K562 (cell line): Measurements from ENCODE around the gene RNF103. TPM values are rescaled to one million over a fixed set of nuclear protein-coding genes. Genes with fewer than 3 reads are reported as not detected.
A peak's percentile ranks its signal among the peaks of the same experiment; 100 is the strongest.

Source experiments
- AFF4 ChIP-seq: sonication (generic); formaldehyde crosslinking; IDR thresholded peaks from 2 replicates; pipeline ENCODE4 v1.8.0; 2023; ENCODE audit warnings: mild to moderate bottlenecking, missing genetic modification reagents
- ASH1L ChIP-seq: fragments of 450-650 bp; IDR thresholded peaks from 2 replicates; pipeline ENCODE4 v1.6.1; 2018; ENCODE audit warnings: borderline replicate concordance, mild to moderate bottlenecking, low read depth; ENCODE audit not compliant: partially characterized antibody
- BCLAF1 ChIP-seq, 2 experiments: fragments of 450-650 bp in 1 of 2; IDR thresholded peaks; 2 replicates each; pipeline ENCODE4 v1.6.1; 2011 to 2017; ENCODE audit warnings: low read depth in 2 of 2, antibody characterized with exemption in 1 of 2, borderline replicate concordance in 1 of 2, low read length in 1 of 2, mild to moderate bottlenecking in 1 of 2, mixed read lengths in 1 of 2; ENCODE audit not compliant: control insufficient read depth in 1 of 2
- CBX5 ChIP-seq: IDR thresholded peaks from 2 replicates; pipeline ENCODE4 v1.6.1; 2014; ENCODE audit warnings: low read depth, borderline replicate concordance
- DMBX1 ChIP-seq: fragments of 250-450 bp; sonication (Bioruptor Pico); IDR thresholded peaks from 2 replicates; pipeline ENCODE4 v1.8.0; 2022; ENCODE audit warnings: inconsistent platforms, mild to moderate bottlenecking, moderate library complexity, borderline replicate concordance
- ELF2 ChIP-seq: fragments of 250-450 bp; sonication (Bioruptor Pico); IDR thresholded peaks from 2 replicates; pipeline ENCODE4 v1.5.0; 2021; ENCODE audit warnings: mild to moderate bottlenecking
- ETV5 ChIP-seq: sonication (generic); formaldehyde crosslinking; IDR thresholded peaks from 2 replicates; pipeline ENCODE4 v1.4.0; 2020; ENCODE audit warnings: low read depth, mild to moderate bottlenecking, missing genetic modification reagents
- KDM4B ChIP-seq, 2 experiments: fragments of 450-650 bp in 1 of 2; sonication (generic) in 1 of 2; IDR thresholded peaks; 2 replicates each; pipeline ENCODE4 v1.6.1; 2016 to 2017; ENCODE audit warnings: borderline replicate concordance in 2 of 2, antibody characterized with exemption in 1 of 2, low read depth in 1 of 2, mild to moderate bottlenecking in 1 of 2
- MEIS2 ChIP-seq: fragments of 450-650 bp; IDR thresholded peaks from 2 replicates; pipeline ENCODE4 v1.6.1; 2014; ENCODE audit warnings: mild to moderate bottlenecking; ENCODE audit not compliant: partially characterized antibody
- PKNOX1 ChIP-seq: fragments of 450-650 bp; IDR thresholded peaks from 2 replicates; pipeline ENCODE4 v1.6.1; 2016
- SNRNP70 ChIP-seq: fragments of 200-400 bp; formaldehyde crosslinking; optimal IDR thresholded peaks from 2 replicates; pipeline ENCODE3; 2017; ENCODE audit warnings: low read depth, low read length
- TCF7L2 ChIP-seq: fragments of 150-350 bp; IDR thresholded peaks from 2 replicates; pipeline ENCODE4 v1.6.1; 2016; ENCODE audit warnings: low read depth, mild to moderate bottlenecking, low read length, moderate library complexity
- ZNF224 ChIP-seq: sonication (generic); formaldehyde crosslinking; IDR thresholded peaks from 2 replicates; pipeline ENCODE4 v1.8.0; 2022; ENCODE audit warnings: mild to moderate bottlenecking, missing genetic modification reagents
- ZNF239 ChIP-seq: fragments of 250-450 bp; sonication (Bioruptor Pico); IDR thresholded peaks from 2 replicates; pipeline ENCODE4 v1.4.0; 2020; ENCODE audit warnings: mild to moderate bottlenecking
- ZNF316 ChIP-seq: fragments of 450-650 bp; IDR thresholded peaks from 2 replicates; pipeline ENCODE4 v1.6.1; 2016
- polyA plus RNA-seq, 8 experiments: library from polyadenylated mRNA; depleted of rRNA in 4 of 8; stranded (reverse) in 5 of 8; unstranded in 3 of 8; fragments of >200 nt; fragmentation: Nextera tagmentation in 2 of 8; fragmentation: Illumina TruSeq in 1 of 8; extraction: Ambion mirVana in 2 of 8; extraction: Trizol in 1 of 8; gene quantifications; 2 replicates each; pipeline versions ENCODE4 v1.2.1 to v1.2.3, GENCODE V29; 2011 to 2014; ENCODE audit warnings: inconsistent platforms in 1 of 8, missing spikeins in 1 of 8
- total RNA-seq, 7 experiments: library from RNA; depleted of rRNA in 6 of 7; stranded (reverse); fragments of >200 nt in 6 of 7; fragmentation: Illumina TruSeq in 2 of 7; extraction: Trizol in 2 of 7; gene quantifications; 2 replicates each; pipeline versions ENCODE4 v1.2.1 to v1.2.3, GENCODE V29; 2011 to 2021; ENCODE audit warnings: low replicate concordance in 1 of 7
- TF ChIP-seq, protein P1 (sequence below): fragments of 250-450 bp; sonication (Bioruptor Pico); IDR thresholded peaks from 2 replicates; pipeline ENCODE4 v1.8.0; 2022; ENCODE audit warnings: moderate library complexity, mild to moderate bottlenecking, inconsistent platforms
- TF ChIP-seq, protein P2 (sequence below): sonication (generic); formaldehyde crosslinking; IDR thresholded peaks from 2 replicates; pipeline ENCODE4 v1.8.1; 2022; ENCODE audit warnings: missing genetic modification reagents

Gene RNF103
- total and polyA plus RNA-seq, 9 of the 15 experiments (the other 6 are each of a cell fraction or from before 2014, with no cell fraction given), result 1.2 to 6.8 (median 4.6) TPM

- TF ChIP-seq AFF4 (peak; percentile 30; the same call in 1 of the 2 replicates), TCF7L2 (peak; percentile 86), ETV5 (CRISPR knock-in tag) (peak; percentile 92), ZNF239 (CRISPR knock-in tag) (0 out of 2 replicates have a peak, but pooled peaks have one; percentile 12), ZNF316 (peak; percentile 91), ZNF224 (CRISPR knock-in tag) (no peak), BCLAF1 (IDR thresholded peaks at IDR 0.05; ENCODE audit: borderline replicate concordance in 1 of 2, control insufficient read depth in 1 of 2, low read depth in 2 of 2, low read length in 1 of 2) (peak in 1 of 2 experiments; percentile 92; a peak in 2 of 4 replicates), ELF2 (peak; percentile 87), ASH1L (peak; percentile 81), DMBX1 (CRISPR knock-in tag) (0 out of 2 replicates have a peak, but pooled peaks have one; percentile 86), KDM4B (IDR thresholded peaks at IDR 0.05; ENCODE audit: borderline replicate concordance in 2 of 2, low read depth in 1 of 2) (peak in 1 of 2 experiments; percentile 62; a peak in 1 of 4 replicates), CBX5 (no peak), PKNOX1 (peak; percentile 72), SNRNP70 (no peak), MEIS2 (peak; percentile 92)
- TF ChIP-seq, protein P1, sequence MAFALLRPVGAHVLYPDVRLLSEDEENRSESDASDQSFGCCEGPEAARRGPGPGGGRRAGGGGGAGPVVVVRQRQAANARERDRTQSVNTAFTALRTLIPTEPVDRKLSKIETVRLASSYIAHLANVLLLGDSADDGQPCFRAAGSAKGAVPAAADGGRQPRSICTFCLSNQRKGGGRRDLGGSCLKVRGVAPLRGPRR (CRISPR knock-in tag), result no peak
- TF ChIP-seq, protein P2, sequence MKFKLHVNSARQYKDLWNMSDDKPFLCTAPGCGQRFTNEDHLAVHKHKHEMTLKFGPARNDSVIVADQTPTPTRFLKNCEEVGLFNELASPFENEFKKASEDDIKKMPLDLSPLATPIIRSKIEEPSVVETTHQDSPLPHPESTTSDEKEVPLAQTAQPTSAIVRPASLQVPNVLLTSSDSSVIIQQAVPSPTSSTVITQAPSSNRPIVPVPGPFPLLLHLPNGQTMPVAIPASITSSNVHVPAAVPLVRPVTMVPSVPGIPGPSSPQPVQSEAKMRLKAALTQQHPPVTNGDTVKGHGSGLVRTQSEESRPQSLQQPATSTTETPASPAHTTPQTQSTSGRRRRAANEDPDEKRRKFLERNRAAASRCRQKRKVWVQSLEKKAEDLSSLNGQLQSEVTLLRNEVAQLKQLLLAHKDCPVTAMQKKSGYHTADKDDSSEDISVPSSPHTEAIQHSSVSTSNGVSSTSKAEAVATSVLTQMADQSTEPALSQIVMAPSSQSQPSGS (CRISPR knock-in tag), result peak; percentile 97; the same call in 1 of the 2 replicates
Observed at GRCh38 chr2:86562922-86563649, 60.6 kb downstream of the RNF103 start, which contains the start of gene CHMP3 (continued).
